Sigmoid colon (tissue), 4 donors: ENCODE results near the gene ANKDD1B.

Experiments
- POLR2A ChIP-seq, 2 donors: fragments of 450-650 bp; IDR thresholded peaks; one replicate each; pipeline ENCODE4 v1.6.1; 2016; ENCODE audit warnings: antibody characterized with exemption in 2 of 2, mild to moderate bottlenecking in 2 of 2, moderate library complexity in 2 of 2
- POLR2AphosphoS5 ChIP-seq, 4 donors: sonication (generic); formaldehyde crosslinking; IDR thresholded peaks; one replicate each; pipeline ENCODE4 v1.6.1; 2017; ENCODE audit warnings: antibody characterized with exemption in 4 of 4
- TF ChIP-seq, protein P1 (sequence below), 4 experiments: fragments of 450-650 bp in 3 of 4; fragments of 200-600 bp in 1 of 4; IDR thresholded peaks; one replicate each; pipeline ENCODE4 v1.5.1; 2016 to 2019; ENCODE audit warnings: antibody characterized with exemption in 4 of 4, mild to moderate bottlenecking in 3 of 4, moderate library complexity in 2 of 4

DNA sequence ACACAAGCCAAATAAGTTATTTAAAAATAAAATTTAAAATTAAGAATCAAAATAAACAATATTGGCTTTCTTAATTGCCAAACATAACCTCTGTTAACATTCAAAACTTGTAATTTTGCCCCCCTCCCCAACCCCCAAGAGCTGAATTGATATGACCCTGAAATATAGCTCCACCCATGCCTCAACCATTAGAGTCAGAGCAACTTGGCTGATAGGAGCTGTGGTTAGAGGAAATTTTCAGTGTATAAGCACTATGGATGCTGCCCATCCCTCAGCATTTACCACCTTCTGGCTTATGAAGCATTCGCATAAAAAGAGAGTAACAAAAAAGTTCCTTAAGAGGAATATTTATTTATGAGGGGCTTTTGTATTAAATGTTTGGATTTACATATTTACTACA is 99.9 kb downstream of the ANKDD1B start:
- TF ChIP-seq, protein P1, sequence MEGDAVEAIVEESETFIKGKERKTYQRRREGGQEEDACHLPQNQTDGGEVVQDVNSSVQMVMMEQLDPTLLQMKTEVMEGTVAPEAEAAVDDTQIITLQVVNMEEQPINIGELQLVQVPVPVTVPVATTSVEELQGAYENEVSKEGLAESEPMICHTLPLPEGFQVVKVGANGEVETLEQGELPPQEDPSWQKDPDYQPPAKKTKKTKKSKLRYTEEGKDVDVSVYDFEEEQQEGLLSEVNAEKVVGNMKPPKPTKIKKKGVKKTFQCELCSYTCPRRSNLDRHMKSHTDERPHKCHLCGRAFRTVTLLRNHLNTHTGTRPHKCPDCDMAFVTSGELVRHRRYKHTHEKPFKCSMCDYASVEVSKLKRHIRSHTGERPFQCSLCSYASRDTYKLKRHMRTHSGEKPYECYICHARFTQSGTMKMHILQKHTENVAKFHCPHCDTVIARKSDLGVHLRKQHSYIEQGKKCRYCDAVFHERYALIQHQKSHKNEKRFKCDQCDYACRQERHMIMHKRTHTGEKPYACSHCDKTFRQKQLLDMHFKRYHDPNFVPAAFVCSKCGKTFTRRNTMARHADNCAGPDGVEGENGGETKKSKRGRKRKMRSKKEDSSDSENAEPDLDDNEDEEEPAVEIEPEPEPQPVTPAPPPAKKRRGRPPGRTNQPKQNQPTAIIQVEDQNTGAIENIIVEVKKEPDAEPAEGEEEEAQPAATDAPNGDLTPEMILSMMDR (IDR thresholded peaks at IDR 0.05), result no peak
- TF ChIP-seq POLR2AphosphoS5 (IDR thresholded peaks at IDR 0.05) (no peak), POLR2A (IDR thresholded peaks at IDR 0.05) (no peak)
